H54 (cell line): ENCODE results near the gene BABAM1.

Experiments
- DNase-seq: peaks from one replicate; pipeline ENCODE4 v3.0.0; 2011; ENCODE audit warnings: low spot score, mixed read lengths; ENCODE audit not compliant: insufficient read length
- FAIRE-seq: peaks from 3 replicates; lab custom pipeline; 2011; peaks lifted over from hg19 to GRCh38; lab: Jason Lieb, UNC
- POLR2A ChIP-seq: IDR thresholded peaks from 2 replicates; pipeline ENCODE4 v1.6.1; 2011; ENCODE audit warnings: low read depth, mild to moderate bottlenecking, low read length

Gene BABAM1

DNA sequence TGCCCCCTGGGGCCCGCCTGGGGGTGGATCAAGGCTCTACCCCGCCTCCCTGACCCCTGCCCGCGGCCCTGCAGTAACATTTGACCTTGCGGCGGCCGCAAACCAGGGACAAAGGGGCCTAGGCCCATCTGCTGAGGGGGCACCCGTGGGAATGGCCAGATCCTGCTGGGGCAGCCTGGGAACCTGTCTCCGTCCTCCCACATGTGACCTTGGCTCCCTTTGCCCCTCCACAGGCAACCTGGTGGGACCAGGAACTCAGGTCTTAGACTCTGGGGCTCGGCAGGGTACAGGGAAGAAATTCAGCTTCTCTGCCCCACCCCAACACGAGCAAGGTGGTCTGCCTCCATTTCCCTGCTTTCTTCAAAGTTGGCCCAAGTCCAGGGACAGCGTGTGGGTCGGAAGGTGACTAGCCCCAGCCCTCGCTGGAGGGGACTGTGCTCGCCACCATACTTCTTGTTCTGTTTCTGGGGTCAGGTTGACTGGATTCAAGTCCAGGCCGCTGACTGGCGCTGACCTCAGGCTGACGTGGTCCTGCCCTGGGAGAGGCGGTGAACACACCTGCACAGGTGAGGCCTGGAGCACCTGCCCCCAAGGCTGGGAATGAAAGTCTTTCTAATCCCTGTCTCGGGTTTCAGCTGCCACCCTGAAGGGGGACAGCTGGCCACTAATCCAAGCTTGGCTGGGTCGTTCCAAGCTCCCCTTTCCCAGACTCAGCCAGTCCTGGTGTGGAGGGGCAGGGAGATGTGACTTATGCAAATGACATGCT, 19.0 kb upstream of the BABAM1 start:
- no peak for FAIRE-seq
- no peak for TF ChIP-seq POLR2A
- DNase-seq: no peak

DNA sequence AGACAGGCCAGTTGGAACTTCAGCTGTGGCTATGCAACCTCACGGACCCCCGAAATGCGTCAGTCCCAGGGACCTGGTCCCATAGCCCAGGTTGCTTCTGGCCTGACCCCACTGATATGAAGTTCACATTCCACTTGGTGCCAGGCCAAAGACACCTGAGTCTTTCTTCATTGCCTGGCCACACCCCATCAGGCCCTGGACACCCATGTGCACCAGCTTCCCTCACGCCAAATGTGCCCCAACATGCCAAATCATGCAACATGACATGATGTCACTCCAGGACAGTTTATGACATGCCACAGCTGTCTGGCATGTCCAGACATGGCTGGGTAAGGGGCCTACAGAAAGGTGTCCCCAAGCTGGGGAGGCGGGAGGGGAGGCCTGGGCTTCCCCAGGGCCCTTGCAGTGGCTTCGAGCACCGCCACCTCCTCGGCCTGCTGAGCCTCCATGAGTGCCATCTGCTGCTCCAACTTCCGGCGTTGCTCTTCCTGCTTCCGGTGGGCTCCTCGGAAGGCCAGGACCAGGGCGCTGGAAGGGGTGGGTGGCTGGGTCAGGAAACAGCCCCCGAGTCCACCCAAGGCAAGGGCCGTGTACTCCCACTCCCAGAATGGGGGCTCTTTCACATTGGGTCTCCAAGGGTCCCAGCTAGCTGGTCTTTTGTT, 17.2 kb upstream of the BABAM1 start:
- DNase-seq (no peak), FAIRE-seq (no peak)
- no peak for TF ChIP-seq POLR2A

DNA sequence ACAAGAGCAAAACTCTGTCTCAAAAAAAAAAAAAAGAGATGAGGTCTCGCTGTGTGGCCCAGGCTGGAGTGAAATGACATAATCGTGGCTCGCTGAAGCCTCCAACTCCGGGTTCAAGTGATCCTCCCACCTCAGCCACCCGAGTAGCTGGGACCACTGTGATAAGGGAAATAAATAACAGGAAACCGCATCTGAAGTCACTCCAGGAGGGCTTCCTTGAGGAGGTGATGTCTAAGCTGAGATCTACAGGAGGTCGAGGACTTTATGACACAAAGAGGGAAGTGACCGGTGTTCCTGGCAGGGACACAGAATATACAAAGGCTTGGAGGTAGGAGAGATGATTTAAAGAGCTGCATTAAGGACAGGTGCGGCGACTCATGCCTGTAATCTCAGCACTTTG, 12.6 kb upstream of the BABAM1 start:
- no peak for FAIRE-seq

DNA sequence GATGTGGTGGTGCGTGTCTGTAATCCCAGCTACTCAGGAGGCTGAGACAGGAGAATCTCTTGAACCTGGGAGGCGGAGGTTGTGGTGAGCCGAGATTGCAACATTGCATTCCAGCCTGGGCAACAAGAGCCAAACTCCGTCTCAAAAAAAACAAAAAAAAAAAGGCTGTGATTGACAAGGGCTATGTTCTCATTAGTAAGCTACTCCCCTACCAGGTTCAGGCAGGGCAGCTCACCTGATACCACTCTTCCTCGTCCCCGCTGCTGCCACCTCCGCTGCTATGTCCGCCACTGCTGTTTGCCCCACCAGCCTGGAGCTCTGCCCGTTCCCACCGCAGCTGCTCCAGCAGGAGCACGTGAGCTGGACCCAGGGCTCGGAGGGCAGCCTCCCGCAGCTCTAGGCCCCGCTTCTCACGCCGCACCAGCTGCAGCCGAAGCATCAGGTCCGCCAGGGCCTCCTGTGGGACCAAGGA, 12.1 kb upstream of the BABAM1 start:
- TF ChIP-seq POLR2A: no peak
- no peak for FAIRE-seq
- no peak for DNase-seq

More for the DNA sequence above, 12.6 kb upstream of the BABAM1 start:
- TF ChIP-seq POLR2A: no peak
- no peak for DNase-seq

DNA sequence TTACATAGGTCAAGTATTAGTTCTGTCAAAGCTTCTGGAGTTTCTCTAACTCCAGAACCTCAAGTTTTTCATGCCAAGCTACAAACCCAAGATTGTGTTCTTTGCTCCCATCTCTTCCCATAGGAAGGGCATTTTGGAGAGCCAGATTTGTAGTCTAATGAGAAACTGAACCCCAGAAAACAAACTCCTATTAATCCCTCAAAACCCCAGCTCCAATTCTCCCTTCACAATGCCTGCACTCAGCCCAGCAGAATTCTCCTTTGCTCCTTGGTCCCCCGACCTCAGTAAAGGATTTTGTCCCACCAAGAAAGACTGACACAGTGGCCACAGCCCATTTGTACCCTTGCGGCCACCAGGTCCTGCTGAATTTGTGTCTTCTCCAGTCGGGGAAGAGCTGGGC, 11.1 kb upstream of the BABAM1 start:
- FAIRE-seq (no peak), DNase-seq (no peak)
- no peak for TF ChIP-seq POLR2A

DNA sequence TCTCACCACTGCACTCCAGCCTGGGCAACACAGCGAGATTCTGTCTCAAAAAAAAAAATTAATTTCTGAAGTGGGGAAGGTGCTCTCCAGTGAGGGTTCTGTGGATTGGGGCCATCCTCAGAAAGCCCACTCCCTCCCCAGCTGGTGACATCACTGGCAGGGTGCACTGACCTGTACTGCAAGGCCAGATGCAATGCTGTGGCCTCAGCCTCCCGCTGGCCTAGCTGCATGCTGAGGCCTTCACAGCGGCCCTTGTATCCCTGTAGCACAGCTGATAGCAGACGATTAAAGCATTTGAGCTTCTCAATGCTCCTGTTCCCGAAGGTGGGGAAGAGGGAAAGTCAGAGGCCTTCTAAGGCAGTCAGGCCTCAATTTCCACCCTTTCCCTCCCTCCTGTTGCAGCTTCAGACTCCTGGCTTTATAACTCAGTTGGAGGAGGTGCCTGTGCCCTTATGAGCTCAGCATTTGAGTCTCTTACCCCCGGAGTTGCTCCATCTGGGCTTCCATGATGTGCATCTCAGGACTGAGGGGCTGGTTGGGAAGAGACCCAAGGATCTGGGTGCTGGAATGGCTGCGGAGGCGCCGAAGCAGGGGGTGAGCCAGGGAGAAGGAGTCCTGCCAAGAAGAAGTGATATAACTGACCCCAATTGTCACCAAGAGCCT, 8.0 kb upstream of the BABAM1 start:
- no peak for TF ChIP-seq POLR2A
- no peak for DNase-seq
- FAIRE-seq: no peak

DNA sequence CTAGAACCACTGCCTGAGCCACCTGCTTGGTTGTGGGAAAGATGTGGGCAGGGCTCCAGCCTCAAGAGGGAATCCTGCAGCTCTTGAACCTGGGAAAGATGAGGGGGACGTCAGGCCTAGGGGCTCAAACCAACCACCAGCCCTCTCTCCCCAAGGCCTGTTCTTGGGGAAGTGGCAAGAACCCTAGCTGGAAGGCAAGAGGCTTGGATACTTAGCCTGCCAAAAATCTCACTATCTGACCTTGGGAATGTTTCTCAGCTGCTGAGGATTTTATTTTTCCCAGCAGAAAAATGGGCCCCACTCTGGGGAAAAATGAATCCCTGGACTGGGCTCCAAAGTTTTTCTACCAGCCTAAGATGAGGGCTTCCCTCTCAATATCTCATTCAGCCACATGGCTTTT, 7.3 kb upstream of the BABAM1 start:
- DNase-seq (no peak), FAIRE-seq (no peak)
- no peak for TF ChIP-seq POLR2A

DNA sequence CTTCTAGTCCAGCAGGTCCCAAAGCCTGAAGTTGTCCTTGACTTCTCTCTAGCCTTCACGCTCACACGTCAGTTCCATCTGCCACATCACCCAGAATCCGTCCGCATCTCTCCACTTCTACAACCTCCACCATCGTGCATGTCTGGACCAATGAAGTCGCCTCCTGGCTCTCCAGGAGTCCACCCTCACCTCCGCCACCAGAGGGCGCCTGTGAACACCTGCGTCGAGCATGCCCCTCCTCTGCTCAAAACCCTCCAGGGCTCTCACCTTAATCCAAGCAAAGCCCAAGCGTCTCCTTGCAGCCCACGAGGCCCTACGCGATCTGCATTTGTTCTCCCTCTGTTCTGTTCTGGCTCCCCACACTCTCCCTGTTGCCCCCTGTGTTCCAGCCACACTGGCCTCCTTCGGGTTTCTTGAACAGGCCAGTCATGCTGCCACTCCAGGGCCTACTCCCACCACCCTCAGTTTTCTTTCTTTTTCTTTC, 6.4 kb upstream of the BABAM1 start:
- TF ChIP-seq POLR2A: no peak
- FAIRE-seq (no peak), DNase-seq (peak; percentile 81)

DNA sequence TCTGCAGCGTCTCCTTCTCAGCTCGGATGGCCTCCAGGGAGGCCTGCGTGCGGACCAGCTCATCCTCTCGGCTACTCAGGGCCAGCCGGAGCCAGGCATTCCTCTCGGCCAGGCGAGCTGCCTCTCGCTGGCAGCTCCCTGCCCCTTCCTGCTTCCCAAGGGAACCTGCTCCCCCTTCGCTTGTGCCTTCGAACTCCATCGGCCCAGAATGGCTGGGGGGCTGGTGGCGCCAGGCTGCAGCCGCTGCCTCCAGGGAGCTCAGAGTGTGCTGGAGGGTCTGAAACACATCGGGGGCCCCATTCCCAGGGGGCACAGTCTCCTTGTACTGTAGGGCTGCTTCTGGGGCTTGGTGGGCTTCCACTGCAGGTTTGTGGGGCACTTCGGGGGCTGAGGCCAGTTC, 4.7 kb upstream of the BABAM1 start:
- no peak for DNase-seq
- no peak for FAIRE-seq
- no peak for TF ChIP-seq POLR2A

DNA sequence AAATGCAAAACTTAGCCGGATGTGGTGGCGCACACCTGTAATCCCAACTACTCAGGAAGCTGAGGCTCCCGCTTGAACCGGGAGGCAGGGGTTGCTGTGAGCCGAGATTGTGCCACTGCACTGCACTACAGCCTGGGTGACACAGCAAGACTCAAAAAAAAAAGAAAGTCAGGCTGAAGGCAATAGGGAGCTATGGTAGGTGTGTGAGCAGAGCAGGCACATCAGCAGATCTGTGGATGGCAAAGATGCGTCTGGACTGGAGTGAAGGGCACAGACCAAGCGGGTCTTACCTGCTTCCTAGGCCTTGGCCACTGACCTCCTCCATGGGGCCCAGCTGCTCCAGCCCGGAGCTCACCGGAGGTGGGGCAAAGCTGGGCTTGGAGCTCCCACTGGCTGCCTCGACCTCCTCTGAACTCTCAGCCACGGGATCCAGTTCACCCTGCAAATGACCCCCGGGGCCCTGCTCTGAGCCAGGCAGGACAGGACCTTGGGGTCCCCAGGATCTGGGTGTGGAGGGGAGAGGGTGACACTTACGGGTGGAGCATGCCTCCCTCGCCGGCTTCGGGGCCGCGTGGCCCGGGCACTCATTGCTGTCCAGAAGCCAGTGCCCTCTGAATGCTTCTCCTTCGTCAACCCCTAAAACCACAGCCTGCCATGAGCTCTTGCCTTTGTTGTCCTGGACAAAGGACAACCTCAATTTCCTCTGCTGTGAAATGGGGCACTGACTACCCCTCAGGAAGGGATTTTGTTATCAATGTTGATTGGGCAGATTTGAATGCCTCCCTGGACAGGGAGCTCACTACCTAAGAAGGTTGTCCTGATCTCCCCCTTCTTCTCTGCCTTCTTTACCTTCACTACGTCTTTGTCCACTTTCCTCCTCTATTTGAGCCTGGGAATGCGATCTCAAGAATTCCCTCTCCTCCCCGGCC, 3.3 kb upstream of the BABAM1 start:
- FAIRE-seq (no peak), DNase-seq (no peak)
- TF ChIP-seq POLR2A: no peak

DNA sequence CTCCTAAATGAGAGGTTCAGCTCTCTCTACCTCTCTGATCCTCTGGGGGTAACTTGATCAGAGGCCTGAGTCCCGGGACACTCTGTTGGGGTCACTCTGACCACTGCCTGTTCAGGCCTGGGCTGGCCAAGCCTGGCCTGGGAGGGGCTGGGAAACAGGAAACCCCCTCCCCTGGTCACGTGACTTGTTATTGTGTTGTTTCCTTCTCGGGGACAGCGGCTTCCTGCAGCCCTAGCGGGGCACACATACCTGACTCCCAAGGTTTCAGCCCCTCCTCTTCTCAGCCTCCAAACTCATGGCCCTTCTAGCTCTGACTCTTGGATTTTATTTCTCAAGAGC, 2.6 kb upstream of the BABAM1 start, which contains the start of gene USHBP1:
Gene USHBP1, minus strand, starts transcription at position 105 of the 339 bp plus-strand sequence. CDS start 446 bp downstream, outside the sequence.
- no peak for TF ChIP-seq POLR2A
- FAIRE-seq: no peak
- DNase-seq: no peak

DNA sequence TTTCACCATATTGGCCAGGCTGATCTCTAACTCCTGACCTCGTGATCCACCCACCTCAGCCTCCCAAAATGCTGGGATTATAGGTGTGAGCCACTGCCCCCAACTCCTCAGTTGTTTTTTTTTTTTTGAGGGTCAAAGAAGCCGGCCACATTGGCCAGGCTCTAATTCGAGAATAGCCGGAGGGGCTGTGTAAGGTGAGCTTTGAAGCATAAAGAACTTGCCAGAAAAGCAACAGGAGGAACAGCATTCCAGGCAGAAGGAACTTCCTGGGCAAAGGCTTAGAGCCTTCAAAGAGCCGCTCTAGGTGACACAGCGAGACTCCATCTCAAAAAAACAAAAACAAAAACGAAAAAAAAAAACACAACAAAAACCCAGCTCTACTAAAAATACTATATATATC, 1.2 kb upstream of the BABAM1 start:
- FAIRE-seq: no peak

DNA sequence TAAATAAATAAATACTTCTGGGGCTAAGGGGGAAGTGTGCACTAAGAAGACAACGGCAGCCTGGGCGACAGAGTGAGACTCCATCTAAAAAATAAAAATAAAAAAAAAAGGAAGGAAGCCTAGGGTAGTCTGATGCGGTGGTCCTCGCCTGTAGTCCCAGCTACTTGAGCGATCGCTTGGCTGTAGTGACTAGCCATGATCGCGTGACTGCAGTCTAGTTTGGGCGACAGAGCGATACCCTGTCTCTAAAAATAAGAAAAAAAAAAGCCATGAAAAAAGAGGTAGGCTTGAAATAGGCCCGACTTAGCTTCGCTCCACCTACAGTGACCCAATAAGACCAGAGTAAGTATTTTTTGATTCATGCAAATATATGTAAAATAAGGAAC, 661 bp upstream of the BABAM1 start:
- FAIRE-seq (no peak), DNase-seq (no peak)
- TF ChIP-seq POLR2A: no peak

More for the DNA sequence above, 1.2 kb upstream of the BABAM1 start:
- TF ChIP-seq POLR2A: no peak
- no peak for DNase-seq
